Measurements from ENCODE around the gene RPS5. TPM values are rescaled to one million over a fixed set of nuclear protein-coding genes. Genes with fewer than 3 reads are reported as not detected.
"Not testable (repeated sequence)": the region's sequence is repeated elsewhere in the genome, so short reads cannot be mapped to it uniquely, and the experiment has no call there.

Gene RPS5
- total RNA-seq, 1 donor from 2014 or later, result 1,209 TPM

- TF ChIP-seq CTCF (conservative IDR thresholded peaks at IDR 0.05), result no peak
- no peak overlapping the region for H3K27ac Mint-ChIP-seq (ENCODE audit: unreplicated experiment)
- H3K9me3 Mint-ChIP-seq, result no peaks in the 10 kb centered on the region
- no peaks in the 10 kb centered on the region for H3K36me3 Mint-ChIP-seq (ENCODE audit: low read depth)
- no peaks in the 10 kb centered on the region for H3K4me1 Mint-ChIP-seq
- no peak overlapping the region for H3K4me3 Mint-ChIP-seq
- no peaks in the 10 kb centered on the region for H3K27me3 Mint-ChIP-seq (ENCODE audit: low read depth)
- DNase-seq (ENCODE audit: low read depth, low spot score), result no peak
Observed at GRCh38 chr19:58368561-58369360, 18.3 kb upstream of the RPS5 start.

- DNase-seq (ENCODE audit: low read depth, low spot score), result no peak
- Mint-ChIP-seq H3K4me3 (no peak overlapping the region), H3K4me1 (no peaks in the 10 kb centered on the region), H3K27ac (ENCODE audit: unreplicated experiment) (no peak overlapping the region), H3K9me3 (no peaks in the 10 kb centered on the region), H3K36me3 (ENCODE audit: low read depth) (no peaks in the 10 kb centered on the region), H3K27me3 (ENCODE audit: low read depth) (no peaks in the 10 kb centered on the region)
- peak; percentile 41 for TF ChIP-seq CTCF (conservative IDR thresholded peaks at IDR 0.05)
Observed at GRCh38 chr19:58372311-58373133, 14.5 kb upstream of the RPS5 start.

GRCh38 chr19:58374200-58374599 lies 12.9 kb upstream of the RPS5 start:
- H3K9me3 Mint-ChIP-seq, result no peaks in the 10 kb centered on the region
- no peaks in the 10 kb centered on the region for H3K4me1 Mint-ChIP-seq
- no peak for TF ChIP-seq CTCF (conservative IDR thresholded peaks at IDR 0.05)
- no peaks in the 10 kb centered on the region for H3K27me3 Mint-ChIP-seq (ENCODE audit: low read depth)
- H3K27ac Mint-ChIP-seq (ENCODE audit: unreplicated experiment), result no peak overlapping the region
- no peak for DNase-seq (ENCODE audit: low read depth, low spot score)
- peak overlapping the region; percentile 1 for H3K4me3 Mint-ChIP-seq
- no peaks in the 10 kb centered on the region for H3K36me3 Mint-ChIP-seq (ENCODE audit: low read depth)

GRCh38 chr19:58376724-58377123 lies 10.3 kb upstream of the RPS5 start:
- H3K4me3 Mint-ChIP-seq, result peak overlapping the region; percentile 31
- DNase-seq (ENCODE audit: low read depth, low spot score); H3K9me3 Mint-ChIP-seq; H3K27ac Mint-ChIP-seq (ENCODE audit: unreplicated experiment); H3K36me3 Mint-ChIP-seq (ENCODE audit: low read depth); H3K27me3 Mint-ChIP-seq (ENCODE audit: low read depth): not testable (repeated sequence)
- peaks cover 15% of the 10 kb centered on the region for H3K4me1 Mint-ChIP-seq

- no peak overlapping the region for H3K27ac Mint-ChIP-seq (ENCODE audit: unreplicated experiment)
- H3K27me3 Mint-ChIP-seq (ENCODE audit: low read depth), result no peaks in the 10 kb centered on the region
- no peak for TF ChIP-seq CTCF (conservative IDR thresholded peaks at IDR 0.05)
- H3K9me3 Mint-ChIP-seq, result no peaks in the 10 kb centered on the region
- H3K4me3 Mint-ChIP-seq, result peak overlapping the region; percentile 89
- DNase-seq (ENCODE audit: low read depth, low spot score), result no peak
- H3K4me1 Mint-ChIP-seq, result peaks cover 15% of the 10 kb centered on the region
- no peaks in the 10 kb centered on the region for H3K36me3 Mint-ChIP-seq (ENCODE audit: low read depth)
Observed at GRCh38 chr19:58379246-58379645, 7.8 kb upstream of the RPS5 start.

Data from neural crest cell (in vitro differentiated cells).